ENCODE measurements around the gene RPP38. TPM values are rescaled to one million over a fixed set of nuclear protein-coding genes. Genes with fewer than 3 reads are reported as not detected.

The RPP38 gene
- total RNA-seq, 1 experiment from 2014 or later, result 23.3 TPM

DNA sequence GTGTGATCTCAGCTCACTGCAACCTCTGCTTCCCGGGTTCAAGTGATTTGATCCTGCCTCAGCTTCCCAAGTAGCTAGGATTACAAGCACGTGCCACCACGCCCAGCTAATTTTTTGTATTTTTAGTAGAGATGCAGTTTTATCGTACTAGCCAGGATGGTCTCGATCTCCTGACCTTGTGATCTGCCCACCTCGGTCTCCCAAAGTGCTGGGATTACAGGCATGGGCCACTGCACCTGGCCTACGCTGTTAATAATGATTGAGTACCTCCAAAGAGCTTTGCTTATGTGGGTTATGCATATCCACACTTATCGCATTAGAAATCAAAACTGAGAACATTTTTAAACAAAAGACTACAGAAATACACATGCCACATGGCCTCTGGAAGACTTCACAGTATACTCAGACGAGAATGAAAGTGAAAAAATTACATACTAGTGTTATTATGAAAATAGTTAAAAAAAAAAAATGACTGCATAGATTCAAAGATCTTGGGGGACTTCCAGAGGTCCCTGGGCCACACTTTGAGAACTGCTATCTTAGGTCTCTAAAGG lies 25.4 kb downstream of the RPP38 start (continued):
- TF ChIP-seq, protein P1, sequence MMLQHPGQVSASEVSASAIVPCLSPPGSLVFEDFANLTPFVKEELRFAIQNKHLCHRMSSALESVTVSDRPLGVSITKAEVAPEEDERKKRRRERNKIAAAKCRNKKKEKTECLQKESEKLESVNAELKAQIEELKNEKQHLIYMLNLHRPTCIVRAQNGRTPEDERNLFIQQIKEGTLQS (IDR thresholded peaks at IDR 0.05), result no peak
- TF ChIP-seq EGR1 (IDR thresholded peaks at IDR 0.05; ENCODE audit: low read depth), result no peak
- TF ChIP-seq, protein P2, sequence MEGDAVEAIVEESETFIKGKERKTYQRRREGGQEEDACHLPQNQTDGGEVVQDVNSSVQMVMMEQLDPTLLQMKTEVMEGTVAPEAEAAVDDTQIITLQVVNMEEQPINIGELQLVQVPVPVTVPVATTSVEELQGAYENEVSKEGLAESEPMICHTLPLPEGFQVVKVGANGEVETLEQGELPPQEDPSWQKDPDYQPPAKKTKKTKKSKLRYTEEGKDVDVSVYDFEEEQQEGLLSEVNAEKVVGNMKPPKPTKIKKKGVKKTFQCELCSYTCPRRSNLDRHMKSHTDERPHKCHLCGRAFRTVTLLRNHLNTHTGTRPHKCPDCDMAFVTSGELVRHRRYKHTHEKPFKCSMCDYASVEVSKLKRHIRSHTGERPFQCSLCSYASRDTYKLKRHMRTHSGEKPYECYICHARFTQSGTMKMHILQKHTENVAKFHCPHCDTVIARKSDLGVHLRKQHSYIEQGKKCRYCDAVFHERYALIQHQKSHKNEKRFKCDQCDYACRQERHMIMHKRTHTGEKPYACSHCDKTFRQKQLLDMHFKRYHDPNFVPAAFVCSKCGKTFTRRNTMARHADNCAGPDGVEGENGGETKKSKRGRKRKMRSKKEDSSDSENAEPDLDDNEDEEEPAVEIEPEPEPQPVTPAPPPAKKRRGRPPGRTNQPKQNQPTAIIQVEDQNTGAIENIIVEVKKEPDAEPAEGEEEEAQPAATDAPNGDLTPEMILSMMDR (IDR thresholded peaks at IDR 0.05 in 2 of 3, conservative IDR thresholded peaks at IDR 0.05 in 1 of 3; ENCODE audit: borderline replicate concordance in 1 of 3, insufficient read depth in 1 of 3, low read depth in 2 of 3, low read length in 2 of 3), result no peak

DNA sequence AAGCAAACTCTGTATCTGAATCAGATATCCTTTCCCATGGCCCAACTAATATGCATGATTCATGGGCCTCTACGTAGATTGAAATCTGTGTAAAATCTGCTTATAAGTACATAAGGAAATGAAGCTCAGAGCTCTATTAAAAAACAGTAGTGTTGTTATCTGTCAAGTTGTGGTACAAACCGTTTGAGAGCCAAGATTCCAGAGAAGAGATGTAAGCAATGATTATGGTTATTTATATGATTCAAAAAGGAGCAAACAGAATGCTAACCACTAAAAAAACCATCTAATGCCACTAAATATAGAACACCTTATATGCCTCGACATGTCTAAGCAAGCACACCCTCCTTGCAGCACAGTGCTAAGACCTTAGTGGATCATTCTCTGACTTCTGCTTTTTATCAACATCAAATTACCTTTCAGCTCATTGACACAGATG lies 26.6 kb downstream of the RPP38 start:
- intact Hi-C loops (cut with micrococcal nuclease), result no loop called here
- H4K20me1 ChIP-seq (ENCODE audit: insufficient read depth), result no peaks in the 10 kb centered on the region
- no peaks in the 10 kb centered on the region for H3K4me1 ChIP-seq (ENCODE audit: control insufficient read depth in 1 of 2, insufficient read depth in 2 of 2, low read length in 2 of 2)
- no peak overlapping the region for H3K27ac ChIP-seq (ENCODE audit: low read depth, low read length)
- no peak overlapping the region for H2AFZ ChIP-seq (ENCODE audit: low read depth, low read length, poor library complexity, severe bottlenecking)
- H3K27me3 ChIP-seq (ENCODE audit: insufficient read depth, low read length), result no peaks in the 10 kb centered on the region
- BruUV-seq (replicated peaks), result no TSS peak
- H3K4me2 ChIP-seq (ENCODE audit: low read length), result no peak overlapping the region
- no peak for DNase-seq (ENCODE audit: low read depth, low spot score)
- no peaks in the 10 kb centered on the region for H3K9me3 ChIP-seq (ENCODE audit: control insufficient read depth in 1 of 2, insufficient read depth in 1 of 2, low read depth in 1 of 2, low read length in 2 of 2)
- no peak for TF ChIP-seq EGR1 (IDR thresholded peaks at IDR 0.05; ENCODE audit: low read depth)
- no peak for TF ChIP-seq EZH2 (IDR thresholded peaks at IDR 0.05)
- no peak overlapping the region for H3K9ac ChIP-seq (ENCODE audit: low read length)
- peaks cover 2 to 34% of the 10 kb centered on the region in 2 experiments; a peak in 2 of 4 replicates for H3K36me3 ChIP-seq (ENCODE audit: control insufficient read depth in 1 of 2, insufficient read depth in 2 of 2, low read length in 2 of 2)
- ChIA-PET CTCF (no interaction called here), POLR2A (no interaction called here), RAD21 (ENCODE audit: low non-redundant PET in 1 of 2, low total read pairs in 2 of 2, uncharacterized antibody in 2 of 2, unreplicated experiment in 2 of 2) (no interaction called here)
- H3K9me2 ChIP-seq (ENCODE audit: insufficient read depth), result no peaks in the 10 kb centered on the region
- no peak overlapping the region for H3K4me3 ChIP-seq (replicated peaks in 1 of 2; ENCODE audit: low read depth in 1 of 2, low read length in 2 of 2)
- H3K79me2 ChIP-seq (ENCODE audit: insufficient read depth, low read length), result no peaks in the 10 kb centered on the region
- no peak for ATAC-seq

DNA sequence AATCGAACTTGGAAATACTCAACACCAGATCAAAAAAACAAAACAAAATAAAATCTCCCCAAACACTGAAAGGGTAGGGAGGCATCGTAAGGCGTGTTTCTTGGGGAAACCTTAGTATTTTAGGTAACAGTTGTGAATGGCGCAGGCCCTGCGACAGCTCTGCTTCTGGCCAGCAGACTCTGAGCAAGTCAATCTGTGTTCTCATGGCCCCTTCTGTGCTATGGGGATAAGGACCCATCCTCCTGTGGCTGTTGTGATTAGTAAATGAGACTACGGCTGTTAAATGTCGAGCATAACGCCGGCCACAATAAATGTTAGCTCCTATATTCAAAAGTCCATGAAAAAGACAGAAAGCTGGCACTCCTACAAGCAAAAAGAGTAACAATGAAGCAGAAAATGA lies 27.0 kb downstream of the RPP38 start:
- ATAC-seq (no peak), DNase-seq (ENCODE audit: low read depth, low spot score) (no peak)
- ChIA-PET CTCF (no interaction called here), POLR2A (no interaction called here), RAD21 (ENCODE audit: low non-redundant PET in 1 of 2, low total read pairs in 2 of 2, uncharacterized antibody in 2 of 2, unreplicated experiment in 2 of 2) (no interaction called here)
- Histone ChIP-seq H3K27ac (ENCODE audit: low read depth, low read length) (no peak overlapping the region), H3K4me2 (ENCODE audit: low read length) (no peak overlapping the region), H3K4me3 (replicated peaks in 1 of 2; ENCODE audit: low read depth in 1 of 2, low read length in 2 of 2) (no peak overlapping the region), H3K27me3 (ENCODE audit: insufficient read depth, low read length) (no peaks in the 10 kb centered on the region), H3K4me1 (ENCODE audit: control insufficient read depth in 1 of 2, insufficient read depth in 2 of 2, low read length in 2 of 2) (no peaks in the 10 kb centered on the region), H3K9me3 (ENCODE audit: control insufficient read depth in 1 of 2, insufficient read depth in 1 of 2, low read depth in 1 of 2, low read length in 2 of 2) (no peaks in the 10 kb centered on the region), H3K36me3 (ENCODE audit: control insufficient read depth in 1 of 2, insufficient read depth in 2 of 2, low read length in 2 of 2) (peaks cover 2 to 30% of the 10 kb centered on the region in 2 experiments; a peak in 2 of 4 replicates), H3K9me2 (ENCODE audit: insufficient read depth) (no peaks in the 10 kb centered on the region), H3K9ac (ENCODE audit: low read length) (no peak overlapping the region), H3K79me2 (ENCODE audit: insufficient read depth, low read length) (no peaks in the 10 kb centered on the region), H4K20me1 (ENCODE audit: insufficient read depth) (no peaks in the 10 kb centered on the region), H2AFZ (ENCODE audit: low read depth, low read length, poor library complexity, severe bottlenecking) (no peak overlapping the region)
- BruUV-seq (replicated peaks), result no TSS peak
- intact Hi-C loops (cut with micrococcal nuclease), result no loop called here
- TF ChIP-seq TCF7L2 (IDR thresholded peaks at IDR 0.05; ENCODE audit: borderline replicate concordance, extremely low read depth, insufficient read depth, insufficient read length), result no peak
- TF ChIP-seq, protein P3, sequence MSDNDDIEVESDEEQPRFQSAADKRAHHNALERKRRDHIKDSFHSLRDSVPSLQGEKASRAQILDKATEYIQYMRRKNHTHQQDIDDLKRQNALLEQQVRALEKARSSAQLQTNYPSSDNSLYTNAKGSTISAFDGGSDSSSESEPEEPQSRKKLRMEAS (IDR thresholded peaks at IDR 0.05), result no peak
- TF ChIP-seq CBX3 (IDR thresholded peaks at IDR 0.05; ENCODE audit: low read depth), result no peak
- TF ChIP-seq, protein P1 (IDR thresholded peaks at IDR 0.05), result no peak
- no peak for TF ChIP-seq YY1 (IDR thresholded peaks at IDR 0.05; ENCODE audit: extremely low read depth, insufficient replicate concordance, low read depth, low read length)
